H9 (cell line): ENCODE results near the gene HMG20B. TPM values are rescaled to one million over a fixed set of nuclear protein-coding genes. Genes with fewer than 3 reads are reported as not detected.

Source experiments
- DNase-seq: peaks from one replicate; pipeline ENCODE4 v3.0.0-alpha.2; 2017
- H2AFZ ChIP-seq: one replicate; pipeline ENCODE4 v1.6.1; 2013; ENCODE audit warnings: mild to moderate bottlenecking, low read length, control low read depth, moderate library complexity
- H2AK5ac ChIP-seq: 2 replicates; pipeline ENCODE4 v1.6.1; 2013; ENCODE audit warnings: low read length, control low read depth, mixed read lengths; ENCODE audit not compliant: insufficient read length
- H2BK120ac ChIP-seq: one replicate; pipeline ENCODE4 v1.6.1; 2013; ENCODE audit warnings: low read depth, mild to moderate bottlenecking, low read length, control low read depth, inconsistent platforms; ENCODE audit not compliant: poor library complexity, severe bottlenecking
- H2BK12ac ChIP-seq: 2 replicates; pipeline ENCODE4 v1.6.1; 2013; ENCODE audit warnings: low read length, control low read depth, mixed read lengths, low read depth; ENCODE audit not compliant: insufficient read length
- H2BK15ac ChIP-seq: 2 replicates; pipeline ENCODE4 v1.6.1; 2013; ENCODE audit warnings: low read depth, low read length, control low read depth
- H2BK20ac ChIP-seq: one replicate; pipeline ENCODE4 v1.6.1; 2013; ENCODE audit warnings: low read depth, mild to moderate bottlenecking, low read length, control low read depth, inconsistent platforms; ENCODE audit not compliant: poor library complexity, severe bottlenecking
- H2BK5ac ChIP-seq: 2 replicates; pipeline ENCODE4 v1.6.1; 2013; ENCODE audit warnings: low read length, control low read depth, mixed read lengths; ENCODE audit not compliant: insufficient read length
- H3K14ac ChIP-seq: 2 replicates; pipeline ENCODE4 v1.6.1; 2013; ENCODE audit warnings: low read length, control low read depth; ENCODE audit not compliant: insufficient read depth
- H3K18ac ChIP-seq: 2 replicates; pipeline ENCODE4 v1.6.1; 2013; ENCODE audit warnings: low read depth, mild to moderate bottlenecking, mixed read lengths, low read length, control low read depth; ENCODE audit not compliant: insufficient read length
- H3K23ac ChIP-seq: 2 replicates; pipeline ENCODE4 v1.6.1; 2013; ENCODE audit warnings: low read length, control low read depth, mixed read lengths, low read depth; ENCODE audit not compliant: insufficient read length
- H3K23me2 ChIP-seq: 2 replicates; pipeline ENCODE4 v1.6.1; 2013; ENCODE audit warnings: low read depth, mild to moderate bottlenecking, mixed read lengths, low read length, control low read depth; ENCODE audit not compliant: insufficient read length, poor library complexity, severe bottlenecking
- H3K27ac ChIP-seq: 2 replicates; pipeline ENCODE4 v1.5.1; 2013; ENCODE audit warnings: low read length, control low read depth, mixed read lengths, low read depth; ENCODE audit not compliant: insufficient read length
- H3K27me3 ChIP-seq: 2 replicates; pipeline ENCODE4 v1.6.1; 2013; ENCODE audit warnings: low read length, control low read depth, inconsistent platforms; ENCODE audit not compliant: insufficient read depth
- H3K4ac ChIP-seq: 2 replicates; pipeline ENCODE4 v1.6.1; 2013; ENCODE audit warnings: low read depth, mild to moderate bottlenecking, control low read depth, inconsistent platforms, low read length, moderate library complexity
- H3K4me1 ChIP-seq: 2 replicates; pipeline ENCODE4 v1.6.1; 2013; ENCODE audit warnings: low read length, control low read depth, inconsistent platforms; ENCODE audit not compliant: insufficient read depth
- H3K4me2 ChIP-seq: 2 replicates; pipeline ENCODE4 v1.6.1; 2013; ENCODE audit warnings: low read length, control low read depth, mixed read lengths; ENCODE audit not compliant: insufficient read length, insufficient read depth
- H3K56ac ChIP-seq: 2 replicates; pipeline ENCODE4 v1.6.1; 2013; ENCODE audit warnings: low read depth, mild to moderate bottlenecking, mixed read lengths, low read length, control low read depth; ENCODE audit not compliant: insufficient read length
- H3K79me1 ChIP-seq: 2 replicates; pipeline ENCODE4 v1.6.1; 2013; ENCODE audit warnings: low read depth, mild to moderate bottlenecking, moderate library complexity, low read length, control low read depth, inconsistent platforms; ENCODE audit not compliant: insufficient read depth, poor library complexity, severe bottlenecking
- H3K79me2 ChIP-seq: 2 replicates; pipeline ENCODE4 v1.6.1; 2013; ENCODE audit warnings: low read length, control low read depth, inconsistent platforms; ENCODE audit not compliant: insufficient read depth
- H3K9ac ChIP-seq: 2 replicates; pipeline ENCODE4 v1.6.1; 2013; ENCODE audit warnings: low read length, control low read depth, mixed read lengths; ENCODE audit not compliant: insufficient read length; ENCODE audit errors: extremely low read depth
- H3K9me3 ChIP-seq: one replicate; pipeline ENCODE4 v1.6.1; 2013; ENCODE audit warnings: low read depth, low read length, inconsistent platforms; ENCODE audit not compliant: control insufficient read depth
- H3T11ph ChIP-seq: one replicate; pipeline ENCODE4 v1.6.1; 2013; ENCODE audit warnings: mild to moderate bottlenecking, low read length, control low read depth, inconsistent platforms
- H4K20me1 ChIP-seq: one replicate; pipeline ENCODE4 v1.6.1; 2013; ENCODE audit not compliant: control insufficient read depth, insufficient read length, insufficient read depth
- H4K5ac ChIP-seq: 2 replicates; pipeline ENCODE4 v1.6.1; 2013; ENCODE audit warnings: low read depth, mild to moderate bottlenecking, mixed read lengths, low read length, control low read depth; ENCODE audit not compliant: insufficient read length
- H4K8ac ChIP-seq: replicated peaks from 2 replicates; pipeline ENCODE4 v1.6.1; 2013; ENCODE audit warnings: low read length, control low read depth, mixed read lengths, low read depth; ENCODE audit not compliant: insufficient read length
- H4K91ac ChIP-seq: 2 replicates; pipeline ENCODE4 v1.6.1; 2013; ENCODE audit warnings: low read depth, mild to moderate bottlenecking, moderate library complexity, mixed read lengths, low read length, control low read depth; ENCODE audit not compliant: insufficient read length
- H3K27ac Mint-ChIP-seq, 3 experiments: 2 replicates in 2 of 3; 3 replicates in 1 of 3; pipeline ENCODE4 v1.8.0; 2020 to 2021; ENCODE audit warnings: mixed read lengths in 3 of 3, mild to moderate bottlenecking in 1 of 3, moderate library complexity in 1 of 3
- H3K27me3 Mint-ChIP-seq: 2 replicates; pipeline ENCODE4 v1.8.0; 2021; ENCODE audit warnings: low read depth, mild to moderate bottlenecking, moderate library complexity, mixed read lengths
- H3K36me3 Mint-ChIP-seq, 3 experiments: 2 replicates in 2 of 3; 3 replicates in 1 of 3; pipeline ENCODE4 v1.8.0; 2020 to 2021; ENCODE audit warnings: low read depth in 3 of 3, mixed read lengths in 3 of 3; ENCODE audit not compliant: insufficient read depth in 1 of 3
- H3K4me1 Mint-ChIP-seq, 2 experiments: 2 replicates each; pipeline ENCODE4 v1.8.0; 2020; ENCODE audit warnings: mixed read lengths in 2 of 2
- H3K4me3 Mint-ChIP-seq, 2 experiments: 2 replicates in 1 of 2; 3 replicates in 1 of 2; pipeline ENCODE4 v1.8.0; 2020 to 2021; ENCODE audit warnings: mild to moderate bottlenecking in 2 of 2, mixed read lengths in 2 of 2, moderate library complexity in 1 of 2
- H3K9me3 Mint-ChIP-seq, 2 experiments: 2 replicates in 1 of 2; 3 replicates in 1 of 2; pipeline ENCODE4 v1.8.0; 2020; ENCODE audit warnings: mild to moderate bottlenecking in 2 of 2, mixed read lengths in 2 of 2, moderate library complexity in 1 of 2
- WGBS: extraction: QIAGEN DNeasy Blood & Tissue Kit; methylation state at CpG from one replicate; pipeline ENCODE4 v1.1.7; 2013; ENCODE audit warnings: missing lambda C conversion rate, low lambda C conversion rate, mixed read lengths; ENCODE audit not compliant: insufficient read length; ENCODE audit errors: extremely low coverage; 5-methylcytosine and 5-hydroxymethylcytosine counted together
- total RNA-seq: library from RNA; stranded (reverse); gene quantifications from 2 replicates; pipeline ENCODE4 v1.2.1, GENCODE V29; 2021
- TF ChIP-seq, protein P1 (sequence below): fragments of 200-600 bp; sonication (generic); conservative IDR thresholded peaks from 3 replicates; pipeline ENCODE4 v1.8.0; 2021; ENCODE audit warnings: antibody characterized with exemption, mild to moderate bottlenecking

Gene HMG20B
- total RNA-seq, 1 experiment from 2014 or later, result 58.1 TPM

GRCh38 chr19:3547767-3548282, 24.9 kb upstream of the HMG20B start:
- Histone ChIP-seq H4K20me1 (no peaks in the 10 kb centered on the region), H3K27ac (no peak overlapping the region), H4K5ac (no peak overlapping the region), H3K4ac (no peak overlapping the region), H3K79me2 (no peaks in the 10 kb centered on the region), H3T11ph (no peak overlapping the region), H3K56ac (no peak overlapping the region), H2BK20ac (no peak overlapping the region), H2AFZ (no peak overlapping the region), H3K79me1 (no peaks in the 10 kb centered on the region), H2BK120ac (no peak overlapping the region), H2BK5ac (no peak overlapping the region), H3K9me3 (no peaks in the 10 kb centered on the region), H3K23ac (no peak overlapping the region), H4K8ac (no peak overlapping the region), H3K4me2 (no peak overlapping the region), H2BK15ac (no peak overlapping the region), H3K23me2 (no peaks in the 10 kb centered on the region), H3K27me3 (no peaks in the 10 kb centered on the region), H2AK5ac (no peak overlapping the region), H3K18ac (no peak overlapping the region), H3K14ac (no peak overlapping the region), H2BK12ac (no peak overlapping the region), H4K91ac (no peak overlapping the region), H3K9ac (no peak overlapping the region), H3K4me1 (no peaks in the 10 kb centered on the region)
- Mint-ChIP-seq H3K27ac (no peak overlapping the region), H3K4me3 (no peak overlapping the region), H3K4me1 (peaks cover 2 to 3% of the 10 kb centered on the region in 2 experiments; a peak in 1 of 4 replicates), H3K36me3 (peaks cover 4 to 13% (median 12%) of the 10 kb centered on the region in 3 experiments; a peak in 6 of 7 replicates), H3K27me3 (no peaks in the 10 kb centered on the region), H3K9me3 (no peaks in the 10 kb centered on the region)
- TF ChIP-seq, protein P1, sequence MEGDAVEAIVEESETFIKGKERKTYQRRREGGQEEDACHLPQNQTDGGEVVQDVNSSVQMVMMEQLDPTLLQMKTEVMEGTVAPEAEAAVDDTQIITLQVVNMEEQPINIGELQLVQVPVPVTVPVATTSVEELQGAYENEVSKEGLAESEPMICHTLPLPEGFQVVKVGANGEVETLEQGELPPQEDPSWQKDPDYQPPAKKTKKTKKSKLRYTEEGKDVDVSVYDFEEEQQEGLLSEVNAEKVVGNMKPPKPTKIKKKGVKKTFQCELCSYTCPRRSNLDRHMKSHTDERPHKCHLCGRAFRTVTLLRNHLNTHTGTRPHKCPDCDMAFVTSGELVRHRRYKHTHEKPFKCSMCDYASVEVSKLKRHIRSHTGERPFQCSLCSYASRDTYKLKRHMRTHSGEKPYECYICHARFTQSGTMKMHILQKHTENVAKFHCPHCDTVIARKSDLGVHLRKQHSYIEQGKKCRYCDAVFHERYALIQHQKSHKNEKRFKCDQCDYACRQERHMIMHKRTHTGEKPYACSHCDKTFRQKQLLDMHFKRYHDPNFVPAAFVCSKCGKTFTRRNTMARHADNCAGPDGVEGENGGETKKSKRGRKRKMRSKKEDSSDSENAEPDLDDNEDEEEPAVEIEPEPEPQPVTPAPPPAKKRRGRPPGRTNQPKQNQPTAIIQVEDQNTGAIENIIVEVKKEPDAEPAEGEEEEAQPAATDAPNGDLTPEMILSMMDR, result no peak
- DNase-seq, result no peak
- WGBS, result no CpG with 5 or more reads among the region's 36 CpGs
